Adrenal gland (tissue), 12 donors: ENCODE results near the gene ACTR1B. TPM values are rescaled to one million over a fixed set of nuclear protein-coding genes. Genes with fewer than 3 reads are reported as not detected.

Experiments used
- DNase-seq, 7 donors: peaks; one replicate each; pipeline ENCODE4 v3.0.0-alpha.2; 2019 to 2020
- H3K27ac ChIP-seq, 5 donors: fragments of 200-600 bp; sonication (generic) in 4 of 5; 1 replicate in 3 of 5; 2 replicates in 2 of 5; pipeline versions ENCODE4 v1.5.1 to v1.8.0; 2016 to 2020; ENCODE audit warnings: mild to moderate bottlenecking in 1 of 5
- H3K27me3 ChIP-seq: fragments of 200-600 bp; 2 replicates; pipeline ENCODE4 v1.8.0; 2021
- H3K36me3 ChIP-seq, 2 donors: fragments of 200-600 bp; replicated peaks in 1 of 2; 1 replicate in 1 of 2; 2 replicates in 1 of 2; pipeline versions ENCODE4 v1.5.1 to v1.8.0; 2018 to 2022
- H3K4me1 ChIP-seq, 2 donors: fragments of 200-600 bp; replicated peaks in 1 of 2; 1 replicate in 1 of 2; 2 replicates in 1 of 2; pipeline versions ENCODE4 v1.5.1 to v1.8.0; 2018 to 2021
- H3K4me3 ChIP-seq, 4 donors: fragments of 200-600 bp; sonication (generic) in 3 of 4; one replicate each; pipeline ENCODE4 v1.5.1; 2016 to 2018
- H3K9me3 ChIP-seq, 3 donors: fragments of 200-600 bp; sonication (generic) in 1 of 3; replicated peaks in 1 of 3; 1 replicate in 2 of 3; 2 replicates in 1 of 3; pipeline versions ENCODE4 v1.5.1 to v1.8.0; 2016 to 2021
- POLR2A ChIP-seq, 2 donors: fragments of 450-650 bp; IDR thresholded peaks; one replicate each; pipeline ENCODE4 v1.6.1; 2017; ENCODE audit warnings: antibody characterized with exemption in 2 of 2, mild to moderate bottlenecking in 2 of 2, moderate library complexity in 1 of 2
- WGBS, 4 donors: extraction: QIAGEN DNeasy Blood & Tissue Kit in 2 of 4; methylation state at CpG; one replicate each; pipeline versions ENCODE4 v1.1.5 to v1.1.7; 2013 to 2017; 5-methylcytosine and 5-hydroxymethylcytosine counted together
- intact Hi-C, 2 donors: fragments of 100-400 bp; cut with DNase I; formaldehyde crosslinking; loops; one replicate each; pipeline versions ENCODE4 v1.14.1 to v1.15.0; 2022 to 2023
- polyA plus RNA-seq, 3 donors: library from polyadenylated mRNA; stranded (reverse); fragments of 200-250 nt in 2 of 3; fragments of 350-450 nt in 1 of 3; fragmentation: Illumina TruSeq in 1 of 3; extraction: RNeasy Lipid Tissue Mini Kit (QIAGEN cat#74804) in 1 of 3; gene quantifications; one replicate each; pipeline ENCODE4 v1.2.3, GENCODE V29; 2013 to 2014
- total RNA-seq, 9 donors: library from RNA; depleted of rRNA in 4 of 9; stranded (reverse); fragments of >200 nt in 4 of 9; fragments of 120-200 nt in 1 of 9; fragmentation: NEBNext Ultra II Directional in 1 of 9; extraction: Animal tissue kit (Norgen Biotek cat#: 25700) in 1 of 9; gene quantifications; one replicate each; pipeline versions ENCODE4 v1.1.0 to v1.2.4, GENCODE V29; 2013 to 2023
- TF ChIP-seq, protein P1 (sequence below), 6 experiments: fragments of 450-650 bp in 4 of 6; fragments of 200-600 bp in 2 of 6; sonication (generic) in 1 of 6; IDR thresholded peaks; 1 replicate in 5 of 6; 2 replicates in 1 of 6; pipeline versions ENCODE4 v1.5.1 to v1.8.0; 2016 to 2021; ENCODE audit warnings: antibody characterized with exemption in 6 of 6, mild to moderate bottlenecking in 2 of 6, moderate library complexity in 1 of 6
- donor health status: healthy with polysubstance abuse.
- donor health status: Bipolar disorder and iron deficiency.
- donor health status: DM: yes; HTN: yes; CAD: no.
- donor health status: DM: no; HTN: no; CAD: no.
- donor health status: DM: no; HTN: no; CAD: no.
- donor health status: DM: yes; HTN: yes; CAD: no.

The ACTR1B gene
- total and polyA plus RNA-seq, 12 donors, result 39.0 to 130 (median 95.7) TPM

DNA sequence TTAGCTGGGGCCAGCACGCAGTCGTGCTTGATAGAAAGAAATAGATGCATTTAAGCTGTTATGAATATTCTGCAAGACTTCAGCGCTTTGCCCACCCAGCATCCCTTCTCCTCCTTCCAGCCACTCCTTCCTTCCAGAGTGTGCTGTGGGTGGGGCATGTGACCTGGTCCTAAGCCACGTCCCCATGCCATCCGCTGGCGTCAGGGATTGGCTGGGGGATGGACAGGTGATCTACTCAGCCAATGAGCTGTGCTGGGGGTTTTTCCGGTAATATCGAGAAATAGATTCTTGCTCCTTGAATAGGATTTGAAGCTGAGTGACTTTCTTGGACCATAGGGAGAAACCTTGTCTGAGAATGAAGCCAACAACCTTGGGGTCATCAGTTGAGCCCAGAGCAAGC lies 44.8 kb upstream of the ACTR1B start:
- Histone ChIP-seq H3K27me3 (no peaks in the 10 kb centered on the region), H3K9me3 (no peaks in the 10 kb centered on the region), H3K27ac (no peak overlapping the region), H3K4me3 (no peak overlapping the region), H3K36me3 (no peaks in the 10 kb centered on the region), H3K4me1 (no peaks in the 10 kb centered on the region)
- WGBS, 4 donors, result 75 to 84% (median 83%) methylated on average over 8 of the region's 8 CpGs
- intact Hi-C loops, result loop anchor here in 1 of 2 donors (10.0 kb wide), 1 partner anchor 114 kb away; no protein-coding TSS in a partner anchor
- DNase-seq, result no peak
- TF ChIP-seq POLR2A (IDR thresholded peaks at IDR 0.05), result no peak
- TF ChIP-seq, protein P1, sequence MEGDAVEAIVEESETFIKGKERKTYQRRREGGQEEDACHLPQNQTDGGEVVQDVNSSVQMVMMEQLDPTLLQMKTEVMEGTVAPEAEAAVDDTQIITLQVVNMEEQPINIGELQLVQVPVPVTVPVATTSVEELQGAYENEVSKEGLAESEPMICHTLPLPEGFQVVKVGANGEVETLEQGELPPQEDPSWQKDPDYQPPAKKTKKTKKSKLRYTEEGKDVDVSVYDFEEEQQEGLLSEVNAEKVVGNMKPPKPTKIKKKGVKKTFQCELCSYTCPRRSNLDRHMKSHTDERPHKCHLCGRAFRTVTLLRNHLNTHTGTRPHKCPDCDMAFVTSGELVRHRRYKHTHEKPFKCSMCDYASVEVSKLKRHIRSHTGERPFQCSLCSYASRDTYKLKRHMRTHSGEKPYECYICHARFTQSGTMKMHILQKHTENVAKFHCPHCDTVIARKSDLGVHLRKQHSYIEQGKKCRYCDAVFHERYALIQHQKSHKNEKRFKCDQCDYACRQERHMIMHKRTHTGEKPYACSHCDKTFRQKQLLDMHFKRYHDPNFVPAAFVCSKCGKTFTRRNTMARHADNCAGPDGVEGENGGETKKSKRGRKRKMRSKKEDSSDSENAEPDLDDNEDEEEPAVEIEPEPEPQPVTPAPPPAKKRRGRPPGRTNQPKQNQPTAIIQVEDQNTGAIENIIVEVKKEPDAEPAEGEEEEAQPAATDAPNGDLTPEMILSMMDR (IDR thresholded peaks at IDR 0.05), result no peak

GRCh38 chr2:97708048-97708380 lies 44.2 kb upstream of the ACTR1B start:
- DNase-seq, result no peak

DNA sequence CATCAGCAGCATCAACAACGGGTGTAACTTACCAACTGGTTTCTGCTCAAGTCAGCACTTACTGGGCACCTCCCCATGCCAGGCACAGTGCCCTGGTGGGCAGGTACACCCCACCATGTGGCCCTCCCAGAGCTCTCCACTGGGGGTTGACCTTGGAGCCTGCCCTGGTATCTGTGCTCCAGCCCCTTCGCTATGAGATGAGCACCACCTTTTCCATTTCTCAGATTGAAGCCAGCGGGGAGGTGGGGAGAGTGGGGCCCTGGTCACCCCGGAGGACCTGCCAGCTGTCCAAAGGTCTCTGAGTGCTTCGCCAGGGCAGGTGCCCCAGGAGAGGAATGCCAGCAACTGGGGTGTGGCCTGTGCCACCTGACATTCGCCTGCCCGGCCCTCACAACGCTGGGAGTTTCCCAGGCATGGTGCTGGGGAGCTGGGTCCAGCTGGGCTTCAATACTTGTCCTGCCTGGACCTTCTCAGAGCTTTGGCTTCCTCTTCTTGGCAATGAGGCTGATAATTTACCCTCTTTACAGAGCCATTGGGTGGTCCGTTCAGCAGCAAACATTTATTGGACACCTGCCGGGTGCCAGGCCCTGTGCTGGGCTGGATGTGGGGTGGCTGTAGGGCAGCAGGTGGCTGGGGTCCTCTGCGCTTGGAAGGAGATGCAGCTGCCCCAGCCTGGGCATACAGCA lies 43.7 kb upstream of the ACTR1B start:
- peak in 1 of 7 donors; percentile 25 for DNase-seq
- H3K9me3 ChIP-seq, result no peaks in the 10 kb centered on the region
- no peaks in the 10 kb centered on the region for H3K36me3 ChIP-seq
- no peak overlapping the region for H3K27ac ChIP-seq
- WGBS, 4 donors, result 73 to 90% (median 84%) methylated on average over 8 to 11 of the region's 11 CpGs
- H3K4me3 ChIP-seq, result no peak overlapping the region
- H3K4me1 ChIP-seq, result no peaks in the 10 kb centered on the region
- intact Hi-C loops, result loop anchor here in 1 of 2 donors (10.0 kb wide), 1 partner anchor 113 kb away; no protein-coding TSS in a partner anchor
- H3K27me3 ChIP-seq, result no peaks in the 10 kb centered on the region
- TF ChIP-seq POLR2A (IDR thresholded peaks at IDR 0.05), result no peak
- TF ChIP-seq, protein P1 (IDR thresholded peaks at IDR 0.05), result no peak

More at GRCh38 chr2:97708048-97708380, 44.2 kb upstream of the ACTR1B start:
- no peaks in the 10 kb centered on the region for H3K4me1 ChIP-seq
- no peak overlapping the region for H3K4me3 ChIP-seq
- no peaks in the 10 kb centered on the region for H3K27me3 ChIP-seq
- H3K36me3 ChIP-seq, result no peaks in the 10 kb centered on the region
- intact Hi-C loops, result loop anchor here in 1 of 2 donors (10.0 kb wide), 1 partner anchor 113 kb away; no protein-coding TSS in a partner anchor
- WGBS, 4 donors, result 66 to 94% (median 76%) methylated on average over 2 to 4 of the region's 4 CpGs
- no peak for TF ChIP-seq POLR2A (IDR thresholded peaks at IDR 0.05)
- TF ChIP-seq, protein P1 (IDR thresholded peaks at IDR 0.05), result no peak
- H3K27ac ChIP-seq, result no peak overlapping the region
- H3K9me3 ChIP-seq, result no peaks in the 10 kb centered on the region

GRCh38 chr2:97706708-97707345 lies 43.0 kb upstream of the ACTR1B start:
- no peak overlapping the region for H3K4me3 ChIP-seq
- TF ChIP-seq POLR2A (IDR thresholded peaks at IDR 0.05), result no peak
- TF ChIP-seq, protein P1 (IDR thresholded peaks at IDR 0.05), result no peak
- 60 to 70% (median 63%) methylated on average over 9 to 11 of the region's 11 CpGs for WGBS, 4 donors
- no peaks in the 10 kb centered on the region for H3K4me1 ChIP-seq
- intact Hi-C loops, result loop anchor here in 1 of 2 donors (10.0 kb wide), 1 partner anchor 112 kb away; no protein-coding TSS in a partner anchor
- no peak for DNase-seq
- H3K36me3 ChIP-seq, result no peaks in the 10 kb centered on the region
- H3K27me3 ChIP-seq, result no peaks in the 10 kb centered on the region
- H3K9me3 ChIP-seq, result no peaks in the 10 kb centered on the region
- no peak overlapping the region for H3K27ac ChIP-seq
